Activated CD4-positive, alpha-beta T cell treated with anti-CD3 and anti-CD28 coated beads for 1 hour (primary cell): ENCODE results near the gene ZFPM1.

Experiments
- DNase-seq: peaks from one replicate; pipeline ENCODE4 v3.0.0-alpha.2; 2020

ZFPM1 gene

DNA sequence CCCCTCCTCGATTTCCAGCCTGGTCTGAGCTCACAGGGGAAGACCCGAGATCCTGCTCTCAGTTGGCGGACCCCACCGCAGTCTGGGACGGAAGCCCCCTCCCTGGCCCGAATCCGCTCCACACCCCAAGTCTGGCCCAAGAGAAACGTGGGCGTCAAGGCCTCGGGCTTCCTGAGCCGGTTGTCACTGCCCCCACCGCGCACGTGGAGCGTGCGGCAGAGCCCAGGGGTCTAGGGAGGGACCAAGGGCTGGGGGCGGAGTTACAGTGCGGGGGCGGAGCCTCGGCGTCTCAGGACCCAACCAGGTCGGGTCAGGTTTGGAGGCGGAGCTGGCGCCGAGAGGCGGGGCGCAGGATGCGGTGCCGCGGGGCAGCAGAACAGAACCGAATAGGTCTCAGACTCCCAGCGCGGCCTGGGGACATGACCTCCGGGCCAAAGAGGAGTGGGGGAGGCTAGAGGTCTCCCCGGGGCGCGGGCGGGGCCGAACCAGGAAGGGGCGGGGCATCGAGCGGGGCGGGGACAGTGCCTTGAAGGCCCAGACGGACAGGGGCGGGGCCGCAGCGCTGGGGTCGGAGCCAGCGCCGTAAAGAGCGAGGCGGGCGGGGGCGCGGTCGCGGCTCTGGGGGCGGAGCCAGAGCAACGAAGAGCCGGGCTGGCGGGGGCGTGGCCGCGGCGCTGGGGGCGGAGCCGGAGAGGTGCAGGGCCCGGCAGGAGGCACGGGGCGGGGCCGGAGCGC lies 431 bp upstream of the ZFPM1 start:
- DNase-seq, result peak; percentile 97

DNA sequence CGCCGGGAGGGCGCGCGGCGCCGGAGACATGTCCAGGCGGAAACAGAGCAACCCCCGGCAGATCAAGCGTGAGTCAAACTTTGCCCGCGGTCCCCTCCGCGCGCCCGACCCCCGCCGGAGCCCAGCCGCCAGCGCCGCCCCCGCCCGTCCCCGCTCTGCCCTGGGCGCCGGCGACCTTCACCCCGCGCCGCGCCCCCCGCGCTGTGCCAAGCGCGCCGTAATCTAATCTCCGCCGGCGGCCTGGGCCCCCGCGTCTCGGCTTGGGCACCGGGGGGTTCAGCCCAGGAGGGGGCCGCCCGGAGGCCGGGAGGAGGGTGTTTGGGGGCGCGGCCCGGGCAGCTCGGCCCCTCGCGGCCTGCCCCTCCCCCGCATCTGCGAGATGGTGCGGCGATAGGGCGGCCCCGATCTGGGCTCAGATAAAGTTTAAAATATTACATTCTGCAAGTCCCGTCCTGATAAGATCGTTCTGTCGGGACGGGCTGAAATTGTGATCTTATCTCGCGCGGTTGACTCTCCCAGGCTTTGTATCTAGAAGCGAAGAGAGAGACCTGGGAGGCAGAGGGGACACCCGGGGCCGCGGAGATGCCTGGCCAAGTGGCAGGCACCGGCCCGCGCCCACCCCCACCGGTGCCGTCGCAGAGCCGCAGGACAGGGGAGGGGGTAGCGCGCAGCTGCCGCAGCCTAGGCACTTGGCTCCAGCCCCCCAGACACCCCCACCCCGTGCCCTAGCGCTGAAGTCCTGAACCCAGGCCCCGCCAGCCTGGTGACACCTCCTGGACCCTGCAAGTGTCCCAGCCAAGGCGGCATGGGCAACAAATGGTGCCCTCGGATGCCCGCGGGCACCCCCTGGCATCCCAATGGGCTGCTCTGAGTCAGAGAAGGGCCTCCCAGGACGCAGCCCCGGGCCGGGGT lies 787 bp downstream of the ZFPM1 start:
- no peak for DNase-seq

DNA sequence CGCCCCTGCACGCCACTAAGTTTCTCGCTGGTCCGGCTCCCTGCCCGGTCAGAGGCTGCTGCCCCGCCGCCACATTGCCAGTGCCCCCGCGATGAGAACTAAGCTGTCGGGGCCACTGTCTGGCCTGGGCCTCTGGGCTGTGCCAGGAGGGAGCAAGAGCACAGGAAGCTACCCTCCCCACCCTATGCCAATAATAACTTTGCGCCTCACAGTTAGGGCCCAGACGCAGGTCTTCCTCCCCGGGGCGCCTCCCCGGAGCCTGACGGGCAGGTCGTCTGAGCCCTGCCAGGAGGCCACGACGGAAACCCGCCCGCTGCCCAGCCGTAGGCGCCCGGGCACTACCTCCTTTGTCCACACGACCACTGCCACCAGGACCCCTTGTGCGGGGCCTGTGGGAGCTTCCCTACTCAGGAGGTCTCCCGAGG lies 1.5 kb downstream of the ZFPM1 start:
- DNase-seq, result no peak

DNA sequence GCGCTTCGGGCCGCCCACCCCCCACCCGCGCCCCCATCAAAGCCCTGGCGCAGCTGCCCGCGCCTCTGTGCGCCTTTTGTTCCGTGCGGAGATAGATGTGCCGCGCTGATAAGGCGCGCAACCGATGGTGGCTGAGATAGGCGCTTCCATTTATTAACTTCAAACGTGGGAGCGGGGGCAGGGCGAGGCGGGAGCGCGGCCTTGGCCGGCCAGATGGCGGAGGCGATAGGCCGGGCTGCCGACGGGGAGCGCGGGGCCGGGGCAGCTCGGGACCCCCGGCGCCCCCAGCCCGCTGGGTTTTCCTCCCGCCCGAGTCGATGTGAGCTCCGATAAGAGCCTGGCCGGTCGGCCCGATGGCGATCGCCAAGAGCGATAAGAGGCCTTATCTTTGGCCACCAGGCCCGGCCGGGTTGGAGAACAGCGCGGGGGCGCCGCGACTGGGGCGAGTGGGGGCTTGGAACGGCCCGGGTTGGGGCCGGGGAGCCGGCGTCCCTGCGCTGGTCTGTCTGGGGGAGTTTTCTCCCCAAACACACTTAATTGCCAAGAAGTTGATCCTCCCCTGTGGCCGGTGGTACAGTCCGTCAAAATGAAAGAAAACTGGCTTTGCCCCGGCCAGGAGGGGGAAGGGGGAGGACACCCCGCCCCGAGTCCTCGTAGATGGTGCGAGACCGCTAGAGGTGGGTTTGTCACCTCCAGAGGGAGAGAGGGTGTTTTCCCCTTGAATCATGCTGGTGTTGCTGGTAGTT lies 2.7 kb downstream of the ZFPM1 start:
- DNase-seq, result peak; percentile 48

DNA sequence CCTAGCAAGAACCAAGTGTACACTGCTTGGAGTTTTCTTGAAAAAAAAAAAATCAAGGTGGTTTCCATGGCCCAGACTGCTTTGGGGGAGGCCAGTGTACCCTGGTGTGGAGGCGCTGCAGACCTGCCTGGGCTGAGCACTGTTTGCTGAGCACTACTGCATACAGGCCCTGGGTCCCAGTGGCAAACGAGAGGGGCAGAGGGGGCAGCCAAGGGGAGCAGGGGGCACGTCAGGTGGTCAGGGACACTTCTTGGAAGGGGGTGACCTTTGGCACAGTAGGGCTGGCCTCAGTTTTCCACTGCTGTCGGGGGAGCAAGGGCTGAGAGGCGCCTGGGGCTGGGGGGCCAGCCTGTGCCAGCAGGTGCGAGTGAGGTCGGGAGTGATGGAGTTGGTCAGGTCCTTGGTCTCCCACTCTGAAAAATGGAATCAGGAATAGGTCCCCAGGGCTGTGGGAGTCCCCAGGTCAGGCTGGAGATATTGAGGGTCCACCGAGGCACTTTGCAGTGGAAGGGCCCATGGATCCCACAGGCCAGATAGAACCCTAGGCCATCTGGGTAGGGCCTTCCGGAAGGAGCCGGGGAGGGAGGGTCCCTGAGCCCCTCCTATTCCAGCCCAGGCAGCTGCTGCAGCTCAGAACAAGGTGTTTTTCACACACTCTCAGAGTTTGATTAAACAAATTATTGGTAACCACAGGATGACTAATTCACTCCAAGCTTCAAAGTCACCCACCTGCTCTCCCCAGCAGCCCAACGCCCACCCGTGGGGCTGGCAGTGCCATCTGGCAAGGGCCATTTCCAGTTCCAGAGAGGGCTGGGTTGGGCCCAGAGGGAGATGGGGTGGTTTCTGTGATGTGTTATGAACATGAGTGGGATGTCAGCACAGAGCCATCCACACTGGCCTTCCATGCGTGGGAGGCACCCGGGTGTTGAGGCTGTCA lies 3.5 kb downstream of the ZFPM1 start:
- peak; percentile 59 for DNase-seq

DNA sequence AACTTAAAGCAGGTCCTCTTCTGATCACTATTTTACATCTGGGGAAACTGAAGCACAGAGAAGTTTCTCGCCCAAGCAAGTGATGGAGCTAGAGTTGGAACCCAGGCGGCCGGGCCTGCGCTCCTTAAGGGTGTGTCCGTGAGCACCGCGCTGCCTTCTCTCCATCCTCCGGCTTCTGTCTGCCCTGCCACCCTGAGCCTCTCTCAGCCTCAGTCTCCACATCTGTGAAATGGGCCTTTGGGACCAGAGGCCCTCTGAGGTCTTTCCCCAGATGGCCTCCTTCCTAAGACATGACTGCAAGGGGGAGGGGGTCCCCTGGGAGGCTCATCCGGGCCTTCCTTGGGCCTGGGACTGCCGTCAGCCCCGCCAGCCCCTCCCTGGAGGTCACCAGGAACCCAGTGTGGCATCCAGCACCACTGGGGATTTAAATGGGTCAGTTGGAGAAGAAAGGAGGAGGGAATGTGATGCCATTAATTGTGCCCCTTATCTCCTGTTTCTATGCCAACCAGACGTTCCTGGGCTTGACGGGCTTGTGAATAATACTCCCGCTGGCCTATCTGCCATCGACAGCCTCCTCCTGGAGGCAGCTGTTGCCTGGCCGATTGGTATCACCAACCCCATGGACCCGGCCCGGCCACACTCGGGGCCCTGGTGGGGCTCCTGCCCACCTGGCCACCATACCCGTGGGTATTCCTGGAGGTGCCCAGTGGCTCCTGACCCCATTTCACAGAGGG lies 5.1 kb downstream of the ZFPM1 start:
- DNase-seq, result no peak

DNA sequence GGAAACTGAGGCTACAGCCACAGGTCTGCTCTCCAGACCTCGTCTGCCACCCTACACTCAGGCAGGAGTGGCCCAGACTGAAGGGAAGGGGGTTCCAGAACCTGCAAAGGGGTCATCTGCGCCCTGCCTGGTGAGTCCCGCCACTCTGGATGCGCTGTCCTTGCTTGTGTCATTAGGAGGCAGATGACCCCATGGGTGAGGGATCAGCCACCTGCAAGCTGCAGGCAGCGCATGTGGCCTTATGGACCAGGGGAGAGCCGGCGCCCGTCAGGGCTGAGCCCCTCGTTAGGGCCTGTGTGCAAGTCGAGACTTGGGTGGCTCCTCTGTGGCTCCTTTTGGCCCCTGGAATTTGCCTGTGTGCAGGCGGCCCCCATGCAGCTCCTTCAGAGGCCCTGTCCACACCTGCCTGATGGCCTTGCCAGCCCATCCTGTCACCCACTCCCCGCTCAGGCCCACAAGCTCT lies 5.7 kb downstream of the ZFPM1 start:
- DNase-seq, result no peak

DNA sequence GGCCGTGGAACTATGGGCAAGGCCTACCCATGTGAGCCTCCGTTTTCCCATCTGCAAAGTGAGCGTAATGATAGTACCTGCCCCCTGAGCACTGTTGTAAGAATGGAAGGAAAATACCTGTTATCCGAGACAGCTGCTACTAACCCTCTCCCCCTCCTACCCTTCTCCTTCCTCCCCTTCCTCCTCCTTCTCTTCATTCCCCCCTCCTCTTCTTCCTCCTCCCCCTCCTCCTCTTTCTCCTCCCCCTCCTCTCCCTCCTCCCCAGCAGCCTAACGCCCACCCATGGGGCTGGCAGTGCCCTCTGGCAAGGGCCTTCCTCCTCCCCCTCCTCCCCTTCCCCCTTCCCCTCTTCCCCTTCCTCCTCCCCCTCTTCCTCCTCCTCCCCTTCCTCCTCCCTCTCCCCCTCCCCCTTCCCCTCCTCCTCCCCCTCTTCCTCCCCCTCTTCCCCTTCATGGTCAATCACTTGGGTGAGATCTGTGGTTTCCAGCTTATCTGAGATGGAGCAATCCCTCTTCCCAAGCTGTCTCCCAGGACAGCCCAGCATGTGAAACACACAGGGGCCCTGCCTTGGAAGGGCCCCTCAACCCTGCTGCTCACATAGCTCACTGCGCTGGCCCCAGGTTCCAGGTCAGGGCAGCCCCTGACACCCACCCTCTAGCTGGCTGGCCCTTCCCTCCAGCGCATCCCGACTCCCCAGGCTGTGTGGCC lies 6.4 kb downstream of the ZFPM1 start:
- DNase-seq, result no peak

DNA sequence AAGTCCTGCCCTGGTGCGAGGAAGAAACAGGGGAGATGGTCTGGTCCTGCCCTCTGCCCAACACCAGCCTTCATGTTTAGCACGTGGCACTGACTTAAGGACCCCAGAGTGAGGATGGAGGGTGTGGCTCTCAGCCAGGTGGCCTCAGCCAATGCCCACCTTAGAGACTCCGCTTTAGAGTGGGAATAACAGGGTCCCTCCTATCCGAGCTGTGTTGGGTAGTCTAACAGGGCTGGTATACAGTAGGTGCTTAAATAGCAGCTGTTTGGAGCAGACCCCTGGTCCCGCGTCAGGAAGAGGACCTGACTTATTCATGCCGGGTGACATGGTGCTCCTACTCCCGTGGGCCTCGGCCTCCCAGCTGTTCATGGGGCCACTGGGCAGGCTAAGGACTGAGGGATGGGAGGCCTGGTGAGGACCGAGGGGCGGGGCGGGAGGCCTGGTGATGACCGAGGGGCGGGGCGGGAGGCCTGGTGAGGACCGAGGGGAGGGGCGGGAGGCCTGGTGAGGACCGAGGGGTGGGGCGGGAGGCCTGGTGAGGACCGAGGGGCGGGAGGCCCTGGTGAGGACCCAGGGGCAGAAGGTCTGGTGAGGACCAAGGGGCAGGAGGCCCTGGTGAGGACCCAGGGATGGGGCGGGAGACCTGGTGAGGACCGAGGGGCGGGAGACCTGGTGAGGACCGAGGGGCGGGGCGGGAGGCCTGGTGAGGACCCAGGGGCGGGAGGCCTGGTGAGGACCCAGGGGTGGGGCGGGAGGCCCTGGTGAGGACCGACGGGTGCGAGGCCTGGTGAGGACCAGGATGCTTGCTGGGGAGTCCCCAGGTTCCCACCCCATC lies 7.6 kb downstream of the ZFPM1 start:
- no peak for DNase-seq

DNA sequence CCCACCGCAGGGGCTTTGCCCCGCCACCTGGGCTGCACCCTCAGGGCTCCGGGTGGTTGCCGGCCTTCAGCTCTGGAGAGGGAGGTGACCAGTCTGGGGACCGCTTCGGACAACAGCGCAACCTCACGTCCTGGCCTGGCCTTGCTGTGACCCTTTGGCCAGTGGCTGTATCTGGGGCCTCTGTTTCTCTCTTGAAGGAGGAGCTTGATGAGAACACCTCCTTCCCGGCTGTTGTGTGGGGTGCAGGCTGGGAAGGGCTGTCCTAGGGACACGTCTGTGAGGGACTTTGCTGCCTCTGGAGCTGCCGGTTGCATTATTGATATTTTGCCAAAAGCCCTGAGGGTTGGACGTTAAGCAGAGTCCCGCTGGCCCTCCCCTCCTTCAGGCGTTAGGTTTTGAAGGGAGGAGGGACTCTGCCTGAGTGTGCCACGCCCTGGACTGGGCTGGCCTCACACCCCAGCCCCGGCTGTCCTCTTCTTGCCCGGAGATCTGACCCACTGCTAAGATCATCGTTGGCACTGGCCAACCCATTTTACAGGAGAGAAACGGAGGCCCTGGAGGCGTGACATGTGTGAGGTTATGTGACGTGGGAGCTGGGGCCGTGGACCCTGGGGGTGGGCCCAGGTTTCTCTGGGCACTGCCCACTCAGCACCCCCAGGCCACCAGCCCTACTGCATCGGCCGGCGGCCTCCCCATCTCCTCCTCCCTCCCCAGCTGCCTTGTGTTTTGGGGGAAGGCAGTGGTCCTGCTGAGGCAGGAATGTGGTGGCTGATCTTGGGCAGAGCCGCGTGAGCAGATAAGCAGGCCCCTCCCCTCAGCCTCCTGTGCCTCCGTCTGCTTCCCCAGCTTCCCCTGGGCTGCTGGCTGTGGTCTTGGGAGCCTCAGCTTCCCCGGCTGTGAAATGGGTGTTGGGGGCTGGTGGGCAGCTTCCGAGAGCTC lies 8.5 kb downstream of the ZFPM1 start:
- DNase-seq, result no peak

DNA sequence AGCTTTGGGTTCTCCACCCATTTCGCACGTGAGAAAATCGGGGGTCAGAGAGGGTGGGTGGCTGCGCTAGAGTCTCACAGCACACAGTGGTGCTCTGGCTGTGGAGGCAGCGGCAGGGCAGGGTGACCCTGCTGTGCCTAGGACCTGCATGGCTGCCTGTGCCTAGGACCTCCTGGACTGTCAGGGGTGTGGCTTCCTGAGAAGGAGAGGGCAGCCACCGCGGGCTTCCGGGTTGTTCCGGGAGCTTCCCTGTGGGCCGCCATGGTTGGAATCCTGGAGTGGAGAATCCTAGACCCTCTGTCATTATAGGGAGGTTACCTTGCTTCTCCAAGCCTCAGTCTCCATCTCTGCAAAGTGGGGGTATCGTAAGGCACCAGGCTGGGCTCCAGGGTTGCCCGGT lies 9.3 kb downstream of the ZFPM1 start:
- DNase-seq, result no peak

DNA sequence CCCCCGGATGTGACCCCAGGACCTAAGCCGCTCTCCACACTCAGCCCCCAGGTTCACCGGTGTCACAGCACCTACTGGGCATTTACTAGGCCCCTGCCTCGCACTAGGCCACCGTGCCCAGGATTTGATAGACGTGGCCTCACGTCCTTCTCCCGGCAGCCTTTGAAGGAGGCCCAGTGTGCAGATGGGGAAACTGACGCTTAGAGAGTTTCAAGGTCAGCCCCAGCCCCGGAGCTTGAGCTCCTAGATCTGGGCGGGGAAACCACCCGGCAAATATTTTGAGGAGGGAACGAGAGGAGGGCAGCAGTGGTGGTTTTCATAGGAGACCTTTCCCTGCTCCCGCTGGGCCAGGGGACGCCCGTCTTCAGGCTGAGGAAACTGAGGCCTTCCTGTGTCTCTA lies 10.3 kb downstream of the ZFPM1 start:
- DNase-seq, result no peak

DNA sequence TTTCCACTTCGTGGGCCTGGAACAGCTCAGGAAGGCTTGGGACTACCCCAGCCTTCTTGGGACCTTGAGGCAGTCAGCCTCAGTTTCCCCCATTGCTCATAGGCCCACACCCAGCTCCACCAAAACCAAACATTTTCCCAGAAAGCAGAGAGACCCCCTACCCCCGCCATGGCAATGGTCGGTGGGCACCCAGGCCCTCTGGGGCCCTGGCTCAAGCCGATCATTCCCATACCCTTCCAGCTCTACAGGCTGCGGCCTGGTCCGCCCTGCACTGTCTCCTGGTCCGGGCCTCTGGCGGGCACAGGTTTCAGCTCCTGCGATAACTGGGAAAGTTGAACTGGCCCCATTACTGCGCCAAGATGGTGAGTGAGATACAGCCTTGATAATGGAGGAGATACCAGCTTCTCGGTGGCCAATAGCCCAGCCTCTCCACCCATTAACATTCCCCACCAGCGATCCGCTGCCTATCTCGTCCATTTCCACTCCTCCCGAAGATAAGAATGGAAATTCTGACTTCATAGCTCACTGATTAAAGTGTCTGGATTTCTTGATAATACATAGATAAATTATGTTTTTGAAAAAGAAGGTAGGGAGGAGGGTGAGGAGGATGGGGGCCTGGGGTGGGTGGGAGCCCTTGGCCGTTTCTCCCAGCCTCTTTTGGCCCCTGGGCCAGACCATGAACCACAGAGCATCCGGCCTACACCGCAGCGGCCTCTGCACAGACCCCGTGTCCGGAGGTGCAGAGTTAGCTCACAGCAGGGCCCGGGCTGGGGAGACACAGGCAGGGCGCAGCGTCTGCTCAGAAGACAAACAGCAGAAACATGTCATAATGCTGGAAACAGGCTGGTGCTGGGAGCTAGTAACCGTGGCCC lies 11.6 kb downstream of the ZFPM1 start:
- no peak for DNase-seq

DNA sequence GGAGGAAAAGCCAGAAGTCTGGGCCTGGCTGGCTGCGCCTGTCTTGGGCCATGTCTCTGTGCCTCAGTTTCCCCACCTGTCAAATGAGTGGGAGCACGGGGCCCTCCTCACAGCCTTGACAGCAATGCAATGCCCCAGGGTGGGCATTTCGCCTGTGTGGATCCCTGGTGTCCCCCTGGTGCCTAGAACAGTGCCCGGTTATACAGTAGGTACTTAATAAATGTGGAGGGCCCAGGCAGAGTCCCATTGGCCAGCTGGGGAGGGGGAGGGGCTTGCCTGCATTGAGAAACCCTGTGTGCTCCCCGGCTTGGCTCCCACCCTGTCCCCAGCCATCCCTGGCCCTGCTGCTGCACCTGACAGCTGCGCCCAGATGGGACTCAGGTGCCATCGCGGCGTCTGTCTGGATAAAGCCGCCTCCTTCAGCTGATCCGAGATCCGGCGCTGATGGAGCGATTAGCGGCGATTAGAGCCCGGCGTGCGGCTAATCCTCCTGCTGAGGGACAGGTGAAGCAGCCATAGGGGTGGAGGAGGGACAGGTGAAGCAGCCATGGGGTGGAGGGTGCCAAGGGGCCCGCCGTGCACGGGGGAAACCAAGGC lies 12.4 kb downstream of the ZFPM1 start:
- DNase-seq, result no peak

DNA sequence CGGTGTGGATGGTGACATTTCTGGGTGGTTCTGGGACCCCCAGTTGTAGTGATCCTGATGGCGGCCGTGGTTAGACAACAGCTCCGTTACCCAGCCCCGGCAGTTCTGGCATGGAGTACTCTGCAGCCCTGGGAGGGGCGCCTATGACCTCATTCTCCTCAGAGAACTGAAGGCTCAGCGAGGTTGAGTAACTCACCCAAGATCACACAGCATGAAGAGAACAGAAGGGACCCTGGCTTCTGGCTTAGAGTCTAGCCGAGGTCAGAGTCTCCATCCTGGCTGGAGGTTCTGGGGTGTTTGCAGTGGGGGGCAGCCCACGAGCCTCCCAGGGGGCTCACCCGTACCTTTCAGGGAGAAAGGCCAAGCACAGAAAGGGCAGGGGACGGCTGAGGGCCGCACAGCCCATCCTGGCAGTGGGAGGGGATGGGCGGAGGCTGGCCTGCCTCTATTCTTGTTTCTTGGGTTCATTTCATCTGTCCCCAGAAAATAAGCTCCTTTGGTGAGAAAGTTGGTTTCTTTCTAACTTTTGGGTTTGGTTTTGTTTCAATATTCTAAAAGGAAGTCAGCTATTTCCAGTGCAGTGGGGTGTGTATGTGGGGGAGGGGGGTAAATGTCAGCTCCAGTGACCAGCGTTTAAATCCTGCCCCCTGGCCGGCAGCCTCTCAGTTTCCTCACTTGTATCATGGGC lies 13.2 kb downstream of the ZFPM1 start:
- DNase-seq, result no peak

DNA sequence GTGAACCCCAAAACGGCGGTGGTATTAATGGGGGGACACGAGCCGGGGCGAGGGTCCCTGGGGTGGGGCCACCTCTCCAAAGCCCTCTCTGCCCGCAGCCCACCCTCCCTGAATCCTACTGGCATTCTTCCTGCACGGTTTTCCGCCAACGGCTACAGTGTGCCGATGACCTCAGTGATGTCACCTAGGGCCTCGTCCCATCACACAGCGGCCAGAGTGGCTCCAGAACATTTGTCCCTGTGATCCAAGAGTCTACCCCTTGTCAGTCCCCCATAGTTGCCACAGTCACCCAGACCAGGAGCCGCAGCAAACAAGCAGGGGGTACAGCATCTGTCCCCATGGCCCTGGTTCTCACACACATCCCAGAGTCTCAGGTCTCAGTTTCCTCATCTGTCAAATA lies 13.9 kb downstream of the ZFPM1 start:
- no peak for DNase-seq

DNA sequence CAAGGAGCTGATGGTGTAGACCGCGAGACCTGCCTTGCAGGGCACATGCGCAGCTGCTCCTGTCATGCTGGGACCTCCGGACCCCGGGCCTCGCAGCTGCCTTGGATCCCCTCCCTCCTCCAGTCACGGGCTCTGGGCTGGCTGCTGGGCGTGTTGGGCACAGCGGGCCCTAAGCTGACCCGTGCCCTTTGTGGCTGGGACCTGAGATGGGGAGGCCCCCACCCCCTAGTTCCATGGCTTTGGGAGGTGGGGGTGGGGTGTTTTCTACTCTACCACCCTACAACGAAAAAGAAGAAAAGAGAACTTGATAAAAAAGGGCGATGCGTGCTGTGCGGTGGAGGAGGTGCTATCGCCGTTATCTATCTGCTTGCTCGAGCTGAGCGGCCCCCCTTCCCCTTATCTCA lies 14.5 kb downstream of the ZFPM1 start:
- no peak for DNase-seq
